ENCODE results near the gene MCC.

The MCC gene

GRCh38 chr5:113359419-113359818, 128.8 kb downstream of the MCC start:
- no peak for DNase-seq

- no peak for DNase-seq
Observed at GRCh38 chr5:113358696-113359095, 129.6 kb downstream of the MCC start.

GRCh38 chr5:113357696-113358476, 130.4 kb downstream of the MCC start:
- DNase-seq: no peak

- DNase-seq: no peak
Observed at GRCh38 chr5:113356487-113356886, 131.8 kb downstream of the MCC start.

GRCh38 chr5:113354055-113354454, 134.2 kb downstream of the MCC start:
- DNase-seq: no peak

- no peak for DNase-seq
Observed at GRCh38 chr5:113347572-113347971, 140.7 kb downstream of the MCC start.

- DNase-seq: no peak
Observed at GRCh38 chr5:113344973-113345940, 143.0 kb downstream of the MCC start.

GRCh38 chr5:113343343-113343742, 144.9 kb downstream of the MCC start:
- DNase-seq: no peak

GRCh38 chr5:113340537-113340936, 147.7 kb downstream of the MCC start:
- DNase-seq: no peak

GRCh38 chr5:113338628-113339027, 149.6 kb downstream of the MCC start:
- no peak for DNase-seq

- no peak for DNase-seq
Observed at GRCh38 chr5:113337515-113338415, 150.5 kb downstream of the MCC start.

- DNase-seq: no peak
Observed at GRCh38 chr5:113336975-113337374, 151.3 kb downstream of the MCC start.

- no peak for DNase-seq
Observed at GRCh38 chr5:113333411-113333810, 154.8 kb downstream of the MCC start.

- no peak for DNase-seq
Observed at GRCh38 chr5:113331209-113331551, 157.1 kb downstream of the MCC start.

GRCh38 chr5:113330533-113331208, 157.6 kb downstream of the MCC start:
- DNase-seq: peak in 1 of 2 donors; percentile 61

GRCh38 chr5:113329981-113330380, 158.3 kb downstream of the MCC start:
- DNase-seq: no peak

- DNase-seq: no peak
Observed at GRCh38 chr5:113325054-113325453, 163.2 kb downstream of the MCC start.

GRCh38 chr5:113321276-113321675, 167.0 kb downstream of the MCC start:
- no peak for DNase-seq

GRCh38 chr5:113320273-113320780, 167.9 kb downstream of the MCC start:
- DNase-seq: no peak

- DNase-seq: no peak
Observed at GRCh38 chr5:113319256-113320053, 168.8 kb downstream of the MCC start.

GRCh38 chr5:113317636-113318035, 170.6 kb downstream of the MCC start:
- no peak for DNase-seq

All from CD4-positive, alpha-beta T cell treated with Interleukin-1 beta for 1 hour (primary cell).